ENCODE data around the gene FSTL1. TPM values are rescaled to one million over a fixed set of nuclear protein-coding genes. Genes with fewer than 3 reads are reported as not detected.

FSTL1 gene
- total RNA-seq, 1 experiment from 2014 or later, result 1.4 TPM

GRCh38 chr3:120348991-120349854 lies 101.6 kb downstream of the FSTL1 start, which contains the start of gene LRRC58:
LRRC58 (minus strand) TSS chr3:120349354; CDS start chr3:120349243, 111 bp downstream.
- H3K4me1 ChIP-seq, result peaks cover 8% of the 10 kb centered on the region
- peak within 1 kb of the TSS; percentile 94 for H3K4me3 ChIP-seq (ENCODE audit: low read depth, low read length)
- ChIA-PET CTCF (interaction anchor here (0.6 to 3.4 kb wide), 4 partner anchors 16 to 456 kb away, joined by 3 to 30 read pairs (median 4); no protein-coding TSS in a partner anchor), POLR2A (interaction anchor here (0.5 to 1.5 kb wide), 5 partner anchors 13 to 254 kb away, joined by 4 to 13 read pairs (median 6); partner anchors contain the start of gene NDUFB4)
- no peaks in the 10 kb centered on the region; the same call in 1 of the 2 replicates for H3K27me3 ChIP-seq (replicated peaks; ENCODE audit: control insufficient read depth, insufficient read depth, low read length)
- Mint-ChIP-seq H3K9me3 (ENCODE audit: unreplicated experiment) (no peaks in the 10 kb centered on the region), H3K27ac (ENCODE audit: unreplicated experiment) (peak within 1 kb of the TSS; percentile 87), H3K36me3 (ENCODE audit: insufficient read depth, unreplicated experiment) (peaks cover 7% of the 10 kb centered on the region), H3K4me3 (ENCODE audit: unreplicated experiment) (peak within 1 kb of the TSS; percentile 82), H3K27me3 (ENCODE audit: insufficient read depth, unreplicated experiment) (no peaks in the 10 kb centered on the region), H3K4me1 (ENCODE audit: low read depth, unreplicated experiment) (peaks cover 21% of the 10 kb centered on the region)
- TSS peak; percentile 87 for BruUV-seq (replicated peaks)
- intact Hi-C loops (cut with micrococcal nuclease; ENCODE audit: unreplicated experiment), result loop anchor here (1.0 to 5.0 kb wide), 3 partner anchors 67 to 105 kb away; no protein-coding TSS in a partner anchor
- DNase-seq, result peak; percentile 87 to 91
- H3K9me3 ChIP-seq, result no peaks in the 10 kb centered on the region
- TF ChIP-seq, protein P1, sequence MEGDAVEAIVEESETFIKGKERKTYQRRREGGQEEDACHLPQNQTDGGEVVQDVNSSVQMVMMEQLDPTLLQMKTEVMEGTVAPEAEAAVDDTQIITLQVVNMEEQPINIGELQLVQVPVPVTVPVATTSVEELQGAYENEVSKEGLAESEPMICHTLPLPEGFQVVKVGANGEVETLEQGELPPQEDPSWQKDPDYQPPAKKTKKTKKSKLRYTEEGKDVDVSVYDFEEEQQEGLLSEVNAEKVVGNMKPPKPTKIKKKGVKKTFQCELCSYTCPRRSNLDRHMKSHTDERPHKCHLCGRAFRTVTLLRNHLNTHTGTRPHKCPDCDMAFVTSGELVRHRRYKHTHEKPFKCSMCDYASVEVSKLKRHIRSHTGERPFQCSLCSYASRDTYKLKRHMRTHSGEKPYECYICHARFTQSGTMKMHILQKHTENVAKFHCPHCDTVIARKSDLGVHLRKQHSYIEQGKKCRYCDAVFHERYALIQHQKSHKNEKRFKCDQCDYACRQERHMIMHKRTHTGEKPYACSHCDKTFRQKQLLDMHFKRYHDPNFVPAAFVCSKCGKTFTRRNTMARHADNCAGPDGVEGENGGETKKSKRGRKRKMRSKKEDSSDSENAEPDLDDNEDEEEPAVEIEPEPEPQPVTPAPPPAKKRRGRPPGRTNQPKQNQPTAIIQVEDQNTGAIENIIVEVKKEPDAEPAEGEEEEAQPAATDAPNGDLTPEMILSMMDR (IDR thresholded peaks at IDR 0.05; ENCODE audit: insufficient read depth in 1 of 2, low read depth in 1 of 2, low read length in 1 of 2, severe bottlenecking in 1 of 2, unreplicated experiment in 1 of 2), result peak in 1 of 2 experiments; percentile 8
- H3K36me3 ChIP-seq (ENCODE audit: control insufficient read depth, insufficient read depth, low read length), result no peaks in the 10 kb centered on the region

DNA sequence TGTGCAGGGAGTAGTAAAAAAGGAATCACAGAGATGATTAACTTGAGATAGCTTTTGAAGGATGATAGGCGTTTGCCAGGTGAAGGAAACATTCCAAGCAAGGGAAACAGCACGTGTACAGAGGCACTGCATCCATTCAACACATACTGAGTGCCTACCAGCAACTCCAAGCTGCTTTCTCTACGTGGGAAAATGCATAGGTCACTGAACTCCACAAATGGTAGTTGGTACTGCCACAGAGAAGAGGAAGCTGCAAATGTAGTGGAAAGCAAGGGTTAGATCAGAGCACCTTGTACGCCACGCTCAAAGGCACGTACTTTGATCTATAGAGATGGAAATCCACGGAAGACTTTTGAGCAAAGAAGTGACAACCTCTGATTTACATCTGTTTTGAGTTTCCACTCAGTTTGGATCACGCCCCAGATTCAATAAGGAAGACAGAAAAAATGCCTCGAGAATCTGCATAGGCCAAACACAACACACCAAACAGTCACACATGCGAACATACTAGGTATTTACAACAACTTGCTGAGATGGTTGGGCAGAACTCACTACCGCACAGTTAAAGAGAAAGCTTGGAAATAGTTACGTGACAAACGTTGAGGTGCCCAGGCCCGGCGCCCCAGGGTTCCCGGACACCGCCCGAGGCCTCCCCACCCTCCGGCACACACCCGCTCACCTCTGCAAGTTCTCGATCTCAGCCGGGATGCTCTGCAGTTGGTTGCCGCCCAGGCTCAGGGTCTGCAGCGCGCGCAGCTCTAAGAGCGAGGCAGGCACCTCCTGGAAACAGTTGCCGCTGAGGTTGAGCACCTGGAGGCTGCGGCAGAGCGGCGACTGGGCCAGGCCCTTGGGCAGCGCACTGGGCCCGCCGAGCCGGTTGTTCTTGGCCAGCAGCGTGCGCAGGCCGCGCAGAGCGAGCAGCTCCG lies 102.5 kb downstream of the FSTL1 start:
- no peak for DNase-seq
- Histone ChIP-seq H3K27me3 (replicated peaks; ENCODE audit: control insufficient read depth, insufficient read depth, low read length) (no peaks in the 10 kb centered on the region), H3K4me3 (ENCODE audit: low read depth, low read length) (peak overlapping the region; percentile 94), H3K9me3 (no peaks in the 10 kb centered on the region), H3K36me3 (ENCODE audit: control insufficient read depth, insufficient read depth, low read length) (no peaks in the 10 kb centered on the region), H3K4me1 (peaks cover 8% of the 10 kb centered on the region)
- Mint-ChIP-seq H3K4me3 (ENCODE audit: unreplicated experiment) (peak overlapping the region; percentile 82), H3K36me3 (ENCODE audit: insufficient read depth, unreplicated experiment) (peaks cover 7% of the 10 kb centered on the region), H3K9me3 (ENCODE audit: unreplicated experiment) (no peaks in the 10 kb centered on the region), H3K27me3 (ENCODE audit: insufficient read depth, unreplicated experiment) (no peaks in the 10 kb centered on the region), H3K4me1 (ENCODE audit: low read depth, unreplicated experiment) (peaks cover 21% of the 10 kb centered on the region), H3K27ac (ENCODE audit: unreplicated experiment) (peak overlapping the region; percentile 34)
- ChIA-PET CTCF (interaction anchor here (1.7 to 3.4 kb wide), 2 partner anchors 70 to 104 kb away, joined by 6 to 30 read pairs; no protein-coding TSS in a partner anchor), POLR2A (interaction anchor here (0.5 to 1.5 kb wide), 5 partner anchors 12 to 253 kb away, joined by 4 to 13 read pairs (median 6); partner anchors contain the start of gene NDUFB4)
- BruUV-seq (replicated peaks), result TSS peak; percentile 35
- intact Hi-C loops (cut with micrococcal nuclease; ENCODE audit: unreplicated experiment), result loop anchor here (5.0 kb wide), 1 partner anchor 66 kb away; no protein-coding TSS in a partner anchor
- TF ChIP-seq, protein P1 (IDR thresholded peaks at IDR 0.05; ENCODE audit: insufficient read depth in 1 of 2, low read depth in 1 of 2, low read length in 1 of 2, severe bottlenecking in 1 of 2, unreplicated experiment in 1 of 2), result no peak

All from Caco-2 (cell line).